Lower lobe of right lung (tissue), 2 donors: ENCODE results near the gene ZNF670. TPM values are rescaled to one million over a fixed set of nuclear protein-coding genes. Genes with fewer than 3 reads are reported as not detected.

Experiments
- ATAC-seq, 2 donors: fragments of 200-7000 bp; cut with Tn5 transposase; one replicate each; pipeline ENCODE4 v1.9.1; 2020 to 2022; ENCODE audit warnings: mild to moderate bottlenecking in 2 of 2, moderate library complexity in 2 of 2
- DNase-seq: peaks from one replicate; pipeline ENCODE4 v3.0.0-alpha.2; 2020
- H3K27ac ChIP-seq: fragments of 200-600 bp; one replicate; pipeline ENCODE4 v1.8.0; 2022
- H3K27me3 ChIP-seq: fragments of 200-600 bp; one replicate; pipeline ENCODE4 v1.8.0; 2022; ENCODE audit warnings: low read depth
- H3K36me3 ChIP-seq: fragments of 200-600 bp; one replicate; pipeline ENCODE4 v1.8.0; 2022; ENCODE audit warnings: mild to moderate bottlenecking
- H3K4me1 ChIP-seq: fragments of 200-600 bp; one replicate; pipeline ENCODE4 v1.8.0; 2022
- H3K4me3 ChIP-seq: fragments of 200-600 bp; one replicate; pipeline ENCODE4 v1.8.0; 2022; ENCODE audit warnings: mild to moderate bottlenecking
- H3K9me3 ChIP-seq: fragments of 200-600 bp; one replicate; pipeline ENCODE4 v1.8.0; 2022
- intact Hi-C: fragments of 100-400 bp; cut with DNase I; formaldehyde crosslinking; loops from one replicate; pipeline ENCODE4 v1.11.0; 2022
- total RNA-seq: library from RNA; stranded (reverse); fragmentation: NEBNext Ultra II Directional; extraction: Animal tissue kit (Norgen Biotek cat#: 25700); gene quantifications from one replicate; pipeline ENCODE4 v1.2.1, GENCODE V29; 2021
- TF ChIP-seq, protein P1 (sequence below): fragments of 200-600 bp; IDR thresholded peaks from one replicate; pipeline ENCODE4 v1.8.0; 2022; ENCODE audit warnings: antibody characterized with exemption, mild to moderate bottlenecking
- donor health status: DM: no; HTN: yes; CAD: no; lungs with severe emphysema.

ZNF670 gene
- total RNA-seq, 1 donor from 2014 or later = 3.2 TPM

DNA sequence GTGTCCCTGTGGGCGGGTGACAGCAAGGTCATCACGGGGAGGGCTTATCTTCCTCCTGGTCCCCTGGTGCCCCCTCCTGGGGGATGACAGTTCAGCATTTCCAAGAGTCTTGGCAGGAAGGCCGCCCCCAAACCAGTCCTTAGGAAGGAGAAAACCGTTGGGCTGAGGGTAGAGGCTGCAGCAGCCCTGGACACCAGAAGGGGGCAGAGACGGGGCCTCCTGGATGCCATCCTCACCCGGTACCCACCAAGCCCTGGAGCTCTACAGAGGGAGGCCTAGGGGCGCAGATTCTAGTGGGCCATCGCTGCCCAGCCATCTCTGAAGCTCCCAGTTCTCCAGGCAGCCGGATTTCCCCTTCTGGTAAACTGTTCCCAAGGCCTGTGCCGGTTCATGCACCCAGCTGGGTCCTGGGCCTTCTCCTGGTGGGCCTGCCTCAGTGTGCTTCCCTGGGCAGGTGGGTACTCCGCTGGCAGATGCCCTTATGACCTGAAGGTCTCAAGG is 40.4 kb upstream of the ZNF670 start:
- TF ChIP-seq, protein P1, sequence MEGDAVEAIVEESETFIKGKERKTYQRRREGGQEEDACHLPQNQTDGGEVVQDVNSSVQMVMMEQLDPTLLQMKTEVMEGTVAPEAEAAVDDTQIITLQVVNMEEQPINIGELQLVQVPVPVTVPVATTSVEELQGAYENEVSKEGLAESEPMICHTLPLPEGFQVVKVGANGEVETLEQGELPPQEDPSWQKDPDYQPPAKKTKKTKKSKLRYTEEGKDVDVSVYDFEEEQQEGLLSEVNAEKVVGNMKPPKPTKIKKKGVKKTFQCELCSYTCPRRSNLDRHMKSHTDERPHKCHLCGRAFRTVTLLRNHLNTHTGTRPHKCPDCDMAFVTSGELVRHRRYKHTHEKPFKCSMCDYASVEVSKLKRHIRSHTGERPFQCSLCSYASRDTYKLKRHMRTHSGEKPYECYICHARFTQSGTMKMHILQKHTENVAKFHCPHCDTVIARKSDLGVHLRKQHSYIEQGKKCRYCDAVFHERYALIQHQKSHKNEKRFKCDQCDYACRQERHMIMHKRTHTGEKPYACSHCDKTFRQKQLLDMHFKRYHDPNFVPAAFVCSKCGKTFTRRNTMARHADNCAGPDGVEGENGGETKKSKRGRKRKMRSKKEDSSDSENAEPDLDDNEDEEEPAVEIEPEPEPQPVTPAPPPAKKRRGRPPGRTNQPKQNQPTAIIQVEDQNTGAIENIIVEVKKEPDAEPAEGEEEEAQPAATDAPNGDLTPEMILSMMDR = no peak
- DNase-seq (no peak), ATAC-seq (peak; percentile 27 to 29)
- no peaks in the 10 kb centered on the region for H3K27me3 ChIP-seq
- intact Hi-C loops = no loop called here
- no peaks in the 10 kb centered on the region for H3K4me1 ChIP-seq
- no peaks in the 10 kb centered on the region for H3K9me3 ChIP-seq
- H3K36me3 ChIP-seq = no peaks in the 10 kb centered on the region
- H3K4me3 ChIP-seq = no peak overlapping the region
- no peak overlapping the region for H3K27ac ChIP-seq

DNA sequence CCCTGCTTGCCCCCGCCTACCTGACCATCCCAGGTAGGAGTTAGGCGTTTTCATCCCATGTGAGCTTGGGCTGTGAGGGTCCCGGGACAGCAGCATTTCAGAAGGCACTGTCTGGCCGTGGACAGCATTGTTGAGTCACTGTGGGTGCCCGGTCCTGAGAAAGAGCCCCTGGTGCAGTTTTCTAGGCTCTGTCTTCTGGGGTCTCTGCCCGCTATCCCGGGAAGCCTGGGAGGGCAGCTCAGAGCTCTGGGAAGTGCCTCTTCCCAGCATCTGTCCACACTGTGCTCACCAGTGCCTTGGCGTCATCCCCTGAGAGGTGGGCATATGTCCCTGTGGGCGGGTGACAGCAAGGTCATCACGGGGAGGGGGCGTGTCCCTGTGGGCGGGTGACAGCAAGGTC is 36.9 kb upstream of the ZNF670 start:
- no peak for ATAC-seq
- DNase-seq = no peak
- H3K27ac ChIP-seq = no peak overlapping the region
- no peaks in the 10 kb centered on the region for H3K27me3 ChIP-seq
- H3K4me3 ChIP-seq = no peak overlapping the region
- TF ChIP-seq, protein P1 = no peak
- peaks cover 13% of the 10 kb centered on the region for H3K4me1 ChIP-seq
- intact Hi-C loops = no loop called here
- H3K36me3 ChIP-seq = no peaks in the 10 kb centered on the region
- no peaks in the 10 kb centered on the region for H3K9me3 ChIP-seq

DNA sequence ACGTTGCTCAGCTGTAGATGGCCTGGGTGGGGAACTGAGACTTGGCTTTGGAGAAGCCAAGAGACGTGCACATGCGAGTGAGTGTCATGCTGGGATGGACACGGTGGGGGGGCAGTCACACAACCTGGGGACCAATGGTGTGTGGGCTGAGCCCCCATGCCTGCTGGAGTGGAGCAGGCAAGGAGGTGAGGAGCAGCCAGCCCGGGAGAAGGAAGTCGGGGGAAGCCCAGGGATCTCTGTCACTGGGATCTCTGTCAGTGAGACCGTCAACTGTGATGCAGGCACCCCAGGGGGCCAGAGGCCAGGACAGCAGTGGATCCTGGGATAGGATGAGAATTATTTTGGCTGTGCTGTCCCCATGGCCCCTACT is 36.5 kb upstream of the ZNF670 start:
- Histone ChIP-seq H3K27ac (no peak overlapping the region), H3K36me3 (no peaks in the 10 kb centered on the region), H3K27me3 (no peaks in the 10 kb centered on the region), H3K4me1 (peaks cover 15% of the 10 kb centered on the region), H3K4me3 (no peak overlapping the region), H3K9me3 (no peaks in the 10 kb centered on the region)
- TF ChIP-seq, protein P1 = no peak
- ATAC-seq (no peak), DNase-seq (no peak)
- intact Hi-C loops = no loop called here

DNA sequence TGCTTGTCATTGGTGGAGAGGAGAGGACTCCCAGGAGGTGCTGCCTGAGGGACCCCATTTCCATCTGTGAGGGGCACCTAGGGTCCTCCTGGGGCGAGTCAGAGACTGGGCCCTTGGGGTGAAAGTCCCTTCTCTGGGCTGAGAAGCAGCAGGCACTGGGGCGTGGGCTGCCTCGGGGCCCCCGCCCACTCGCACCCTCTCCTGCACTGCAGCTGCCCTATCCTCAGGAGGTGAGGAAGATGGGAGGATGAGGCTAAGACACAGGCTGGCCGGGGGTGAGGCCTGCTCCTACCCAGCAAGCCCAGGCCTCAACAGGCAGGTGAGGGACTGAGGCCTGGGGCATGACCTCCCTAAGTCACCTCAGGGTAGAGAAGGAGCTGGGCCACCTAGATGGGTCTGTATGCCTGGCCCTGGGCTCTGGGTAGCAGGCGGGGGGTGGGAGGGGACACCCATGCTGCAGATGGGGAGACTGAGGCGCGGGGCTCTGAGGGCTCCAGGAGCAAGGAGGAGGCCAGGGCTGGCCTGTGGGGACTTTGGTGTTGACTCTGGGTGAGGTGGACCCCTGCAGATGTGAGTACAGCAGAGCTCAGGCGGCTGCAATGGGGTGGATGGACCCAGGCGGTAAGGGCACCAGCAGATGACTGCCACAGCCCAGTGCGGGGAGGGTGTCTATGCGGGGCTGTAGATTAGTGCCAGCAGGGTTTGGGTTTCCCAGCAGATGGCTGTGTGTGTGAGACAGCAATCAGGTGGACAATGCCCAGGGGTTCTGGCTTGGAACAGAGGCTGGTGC is 35.9 kb upstream of the ZNF670 start:
- ATAC-seq (no peak), DNase-seq (no peak)
- TF ChIP-seq, protein P1 = no peak
- intact Hi-C loops = no loop called here
- H3K9me3 ChIP-seq = no peaks in the 10 kb centered on the region
- H3K27me3 ChIP-seq = no peaks in the 10 kb centered on the region
- no peaks in the 10 kb centered on the region for H3K36me3 ChIP-seq
- H3K4me1 ChIP-seq = peaks cover 15% of the 10 kb centered on the region
- no peak overlapping the region for H3K4me3 ChIP-seq
- H3K27ac ChIP-seq = no peak overlapping the region

DNA sequence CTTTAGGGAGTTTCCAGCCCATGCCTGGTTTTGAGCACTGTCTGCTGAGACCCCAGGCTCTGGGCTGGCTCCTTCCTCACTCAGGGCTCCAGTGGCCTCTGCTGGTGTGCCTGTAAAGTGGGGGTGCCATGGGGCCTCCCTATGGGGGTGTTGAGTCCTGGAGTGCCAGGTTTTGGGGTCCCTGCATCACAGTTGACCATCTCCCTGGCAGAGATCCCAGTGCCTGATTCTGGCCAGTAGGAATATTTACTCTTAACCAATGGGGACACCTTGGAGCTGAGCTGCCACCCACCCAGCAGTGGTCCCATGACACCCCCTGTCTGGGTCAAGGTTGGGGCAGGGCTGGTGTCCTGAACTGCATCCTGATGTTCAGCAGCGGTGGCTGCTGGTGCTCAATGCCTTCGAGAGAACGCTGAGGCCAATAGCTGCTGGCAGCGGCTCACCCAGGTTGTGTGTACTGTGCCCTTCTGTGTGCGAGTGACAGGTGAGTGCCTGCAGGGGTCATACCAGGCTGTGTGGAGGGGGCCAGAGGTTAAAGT is 35.2 kb upstream of the ZNF670 start:
- TF ChIP-seq, protein P1 = no peak
- intact Hi-C loops = no loop called here
- peaks cover 15% of the 10 kb centered on the region for H3K4me1 ChIP-seq
- no peak overlapping the region for H3K27ac ChIP-seq
- no peak overlapping the region for H3K4me3 ChIP-seq
- no peaks in the 10 kb centered on the region for H3K27me3 ChIP-seq
- no peaks in the 10 kb centered on the region for H3K9me3 ChIP-seq
- ATAC-seq (no peak), DNase-seq (no peak)
- no peaks in the 10 kb centered on the region for H3K36me3 ChIP-seq
